Stimulated activated CD4-positive, alpha-beta T cell treated with anti-CD3 and anti-CD28 coated beads, Interleukin-4, amount 100 ng/mL, for 24 hours (primary cell): ENCODE data around the gene SMARCC2.

Source experiments
- DNase-seq: peaks from one replicate; pipeline ENCODE4 v3.0.0-alpha.2; 2020

The SMARCC2 gene

DNA sequence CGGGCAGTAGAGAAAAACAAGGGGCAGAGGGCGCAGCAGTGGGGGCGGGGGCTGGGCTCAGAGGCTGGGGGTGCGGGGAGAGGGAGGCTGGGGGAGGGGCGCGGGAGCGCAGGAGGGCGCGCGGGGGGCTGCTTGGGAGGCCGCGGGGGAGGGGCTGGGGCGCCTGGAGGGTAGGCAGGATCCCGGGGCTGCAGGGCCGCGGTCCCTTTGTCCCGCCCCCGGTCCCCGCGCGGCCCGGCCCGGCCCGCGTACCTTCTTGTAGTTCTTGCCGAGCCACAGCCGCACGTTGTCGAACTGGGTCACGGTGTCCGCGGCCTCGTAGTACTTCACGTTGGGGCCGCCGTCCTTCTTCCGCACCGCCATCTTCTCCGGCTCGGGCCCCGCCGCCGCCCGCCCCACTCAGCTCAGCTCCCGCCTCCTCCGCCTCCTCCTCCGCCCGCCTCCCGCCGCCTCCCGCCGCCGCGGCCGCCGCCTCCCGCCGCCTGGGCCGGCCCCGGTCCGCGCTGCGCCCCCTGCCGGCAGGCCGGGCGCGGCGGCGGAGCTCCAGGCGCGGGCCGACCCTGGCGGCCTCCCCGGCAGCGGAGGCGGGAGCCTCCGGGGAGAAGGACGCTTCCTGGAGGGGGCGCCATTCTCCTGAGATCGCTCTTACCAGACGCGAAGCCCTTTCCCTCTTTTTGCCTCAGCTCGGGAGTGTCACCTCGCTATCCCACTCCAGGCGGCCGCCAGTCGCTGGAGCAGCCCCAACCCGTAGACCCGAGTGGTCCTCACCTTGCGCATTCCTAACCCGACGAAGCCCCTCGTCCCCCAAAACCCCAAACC lies at the start of gene SMARCC2:
TSS of gene SMARCC2 (minus strand) at position 385 of the 819 bp plus-strand sequence. CDS start at position 363, 22 bp downstream.
- peak; percentile 87 for DNase-seq

DNA sequence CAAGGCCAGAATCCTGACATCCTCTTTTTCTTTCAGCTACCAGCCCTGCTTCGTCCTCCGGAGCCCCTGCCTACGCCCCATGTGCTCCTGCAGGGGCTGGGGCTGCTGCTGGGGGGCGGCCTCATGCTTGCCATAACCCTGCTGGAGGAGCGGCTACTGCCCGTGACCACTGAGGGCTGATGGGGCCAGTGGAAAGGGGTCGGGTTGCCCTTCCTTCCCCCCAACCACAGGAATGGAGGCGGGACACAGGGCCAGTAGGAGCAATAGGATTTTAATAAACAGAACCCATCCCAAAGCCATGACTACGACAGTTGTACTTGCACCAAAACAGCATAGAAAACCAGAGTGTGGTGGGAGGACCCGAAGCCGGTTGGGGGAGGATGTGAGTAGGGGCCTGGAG lies 48.3 kb upstream of the SMARCC2 start:
- no peak for DNase-seq

DNA sequence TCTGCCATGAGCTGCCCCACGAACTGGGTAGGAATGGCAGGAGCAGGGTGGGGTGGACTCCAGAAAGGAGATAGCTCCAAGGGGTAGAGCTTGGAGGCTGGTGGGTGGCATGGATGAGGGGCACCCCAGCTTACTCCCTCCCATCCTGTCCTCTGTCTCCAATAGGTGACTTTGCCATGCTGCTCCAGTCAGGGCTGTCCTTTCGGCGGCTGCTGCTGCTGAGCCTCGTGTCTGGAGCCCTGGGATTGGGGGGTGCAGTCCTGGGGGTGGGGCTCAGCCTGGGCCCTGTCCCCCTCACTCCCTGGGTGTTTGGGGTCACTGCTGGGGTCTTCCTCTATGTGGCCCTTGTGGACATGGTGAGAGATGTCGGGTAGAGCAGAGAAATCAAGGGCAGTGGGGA lies 47.7 kb upstream of the SMARCC2 start:
- DNase-seq: no peak

DNA sequence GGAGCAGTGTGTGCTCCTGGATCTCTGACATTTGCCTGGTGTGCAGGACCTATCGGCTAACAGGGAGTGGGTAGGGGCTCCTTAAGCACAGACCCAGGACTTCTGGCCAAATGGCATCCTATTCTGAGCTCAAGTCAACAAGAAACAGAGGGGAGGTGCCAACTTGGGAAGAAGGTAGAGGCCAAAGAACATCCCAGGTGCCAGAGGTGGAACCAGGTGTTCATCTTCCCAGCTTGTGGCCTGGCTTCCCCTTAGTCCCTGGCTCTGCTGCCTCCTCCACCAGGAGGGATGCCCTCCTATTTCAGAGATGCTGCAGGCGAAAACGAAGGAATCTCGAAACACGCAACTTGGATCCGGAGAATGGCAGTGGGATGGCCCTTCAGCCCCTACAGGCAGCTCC lies 46.8 kb upstream of the SMARCC2 start:
- DNase-seq: no peak

DNA sequence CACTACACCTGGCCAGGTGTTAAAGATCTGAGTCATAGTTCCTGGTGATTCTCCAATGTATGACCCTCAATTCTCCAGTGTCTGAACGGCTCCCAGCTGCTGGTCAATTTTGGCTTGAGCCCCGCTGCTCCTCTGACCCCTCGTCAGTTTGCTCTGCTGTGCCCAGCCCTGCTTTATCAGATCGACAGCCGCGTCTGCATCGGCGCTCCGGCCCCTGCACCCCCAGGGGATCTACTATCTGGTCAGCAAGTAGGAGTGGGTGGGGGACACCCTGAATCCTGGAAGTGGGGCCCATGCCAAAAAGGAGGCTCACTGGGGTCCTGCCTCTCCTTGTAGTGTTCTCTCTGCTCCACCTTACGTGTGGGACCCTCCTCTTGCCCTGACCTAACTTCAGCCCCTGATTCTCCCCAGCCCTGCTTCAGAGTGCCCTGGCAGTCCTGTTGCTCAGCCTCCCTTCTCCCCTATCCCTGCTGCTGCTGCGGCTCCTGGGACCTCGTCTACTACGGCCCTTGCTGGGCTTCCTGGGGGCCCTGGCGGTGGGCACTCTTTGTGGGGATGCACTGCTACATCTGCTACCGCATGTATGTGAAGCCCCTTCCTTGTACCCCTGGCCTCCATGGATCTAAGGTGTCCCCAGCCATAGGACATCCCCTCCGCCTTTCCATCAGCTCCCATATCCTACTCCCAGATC lies 45.6 kb upstream of the SMARCC2 start:
- DNase-seq: no peak

DNA sequence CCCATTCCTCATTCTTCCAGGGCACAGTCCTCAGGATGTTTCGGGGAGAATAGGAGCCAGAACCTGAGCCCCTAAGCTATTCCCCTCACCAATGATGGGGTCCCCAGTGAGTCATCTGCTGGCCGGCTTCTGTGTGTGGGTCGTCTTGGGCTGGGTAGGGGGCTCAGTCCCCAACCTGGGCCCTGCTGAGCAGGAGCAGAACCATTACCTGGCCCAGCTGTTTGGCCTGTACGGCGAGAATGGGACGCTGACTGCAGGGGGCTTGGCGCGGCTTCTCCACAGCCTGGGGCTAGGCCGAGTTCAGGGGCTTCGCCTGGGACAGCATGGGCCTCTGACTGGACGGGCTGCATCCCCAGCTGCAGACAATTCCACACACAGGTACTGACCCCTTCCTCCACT lies 41.9 kb upstream of the SMARCC2 start:
- no peak for DNase-seq

DNA sequence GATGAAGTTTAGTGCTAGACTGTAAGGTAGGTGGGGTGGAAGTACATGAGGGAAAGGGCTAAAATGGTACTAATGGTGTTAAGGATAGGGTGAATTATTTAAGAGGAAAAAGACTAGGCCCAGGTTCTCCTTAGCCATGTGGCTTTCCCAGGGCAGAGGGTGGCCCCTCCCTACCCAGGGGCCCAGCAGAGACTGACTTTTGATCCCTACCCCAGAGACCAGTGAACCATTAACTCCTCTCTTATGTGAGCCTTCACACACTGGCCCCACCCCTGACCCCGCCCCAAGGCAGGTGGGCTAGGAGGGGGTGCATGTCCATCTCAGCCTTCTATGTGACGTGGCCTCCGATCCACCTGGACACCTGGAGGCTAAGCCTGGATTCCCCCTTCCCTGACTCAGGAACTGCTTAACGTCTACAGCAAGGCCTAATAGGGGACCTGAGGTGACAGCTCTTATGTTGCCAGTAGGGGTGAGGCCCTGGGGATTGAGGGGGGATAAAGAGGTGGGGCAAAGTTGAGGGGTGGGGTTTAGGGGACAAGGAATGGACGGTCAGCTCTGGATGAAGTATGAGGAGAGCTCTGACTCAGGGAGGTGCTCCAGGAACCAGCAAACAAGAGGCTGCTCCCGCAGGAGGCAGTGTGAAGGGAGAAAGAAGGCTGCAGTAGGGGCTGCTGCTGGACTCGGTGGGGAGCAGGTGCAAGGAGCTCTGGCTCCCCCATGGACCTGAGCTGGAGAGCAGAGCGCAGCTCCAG lies 41.3 kb upstream of the SMARCC2 start:
- DNase-seq: no peak

DNA sequence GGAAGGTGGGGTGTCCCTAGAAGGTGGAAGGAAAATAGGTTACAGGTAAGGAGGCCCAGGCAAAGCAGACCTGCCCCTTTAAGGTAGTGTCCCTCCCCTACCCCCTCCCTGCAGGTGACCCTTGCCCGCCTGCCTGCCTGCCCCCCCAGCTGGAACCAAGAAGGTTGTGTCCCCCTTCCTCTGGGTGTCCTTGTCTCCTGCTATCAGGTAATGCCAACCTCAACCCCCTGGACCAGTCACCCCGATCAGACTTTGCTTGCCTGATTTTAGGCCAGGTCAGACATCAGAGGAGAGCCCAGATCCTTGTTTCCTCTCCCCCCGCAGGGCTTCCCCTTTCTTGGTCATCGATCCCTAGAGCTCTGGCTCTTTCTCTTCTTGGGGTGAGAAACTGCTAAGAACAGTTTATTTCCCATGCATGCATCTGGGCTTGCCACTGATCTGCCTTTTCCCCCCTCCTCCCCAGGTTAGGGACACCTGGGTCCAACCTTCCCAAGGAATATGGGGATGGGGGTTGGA lies 40.7 kb upstream of the SMARCC2 start, which contains the start of gene SLC39A5:
TSS of gene SLC39A5 (plus strand) at position 136 of the 516 bp plus-strand sequence. CDS start 1,224 bp downstream, outside the sequence.
- DNase-seq: no peak

DNA sequence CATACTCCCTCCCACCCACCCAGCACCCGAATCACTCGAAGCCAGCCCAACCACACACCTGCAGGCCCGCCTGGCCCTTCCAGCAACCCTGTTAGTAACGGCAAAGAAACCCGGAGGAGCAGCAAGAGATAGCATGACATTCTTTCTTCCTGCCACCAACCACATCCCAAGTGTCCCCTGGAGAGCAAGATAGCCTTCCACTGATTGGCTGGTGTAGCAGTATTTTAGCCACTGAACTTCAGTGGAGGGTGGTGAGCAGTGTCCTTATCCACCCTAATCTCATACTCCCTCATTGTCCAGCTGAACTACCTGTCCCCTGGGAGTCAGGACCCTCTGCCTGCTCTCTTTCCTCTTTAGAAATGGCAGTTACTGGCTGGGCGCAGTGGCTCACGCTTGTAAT lies 39.8 kb upstream of the SMARCC2 start:
- DNase-seq: no peak

DNA sequence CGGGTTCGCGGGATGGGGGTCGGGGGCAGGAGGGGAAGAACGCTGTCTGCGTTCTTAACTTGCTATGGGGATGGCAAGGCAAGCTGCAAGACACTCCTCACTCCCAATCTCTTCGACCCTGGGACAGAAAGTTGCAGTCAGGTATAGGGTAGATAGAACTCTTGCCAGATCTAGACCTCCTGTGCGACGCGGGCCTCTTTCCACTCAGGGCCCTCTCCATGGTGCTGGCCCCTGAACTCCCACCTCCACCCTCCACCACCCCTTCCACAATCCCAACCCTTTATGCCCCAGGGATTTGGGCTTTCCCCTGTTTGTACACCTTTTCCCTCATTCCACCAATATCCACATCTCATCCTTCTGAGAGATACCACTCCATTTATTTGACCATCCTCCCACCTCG lies 35.7 kb upstream of the SMARCC2 start:
- DNase-seq: no peak

DNA sequence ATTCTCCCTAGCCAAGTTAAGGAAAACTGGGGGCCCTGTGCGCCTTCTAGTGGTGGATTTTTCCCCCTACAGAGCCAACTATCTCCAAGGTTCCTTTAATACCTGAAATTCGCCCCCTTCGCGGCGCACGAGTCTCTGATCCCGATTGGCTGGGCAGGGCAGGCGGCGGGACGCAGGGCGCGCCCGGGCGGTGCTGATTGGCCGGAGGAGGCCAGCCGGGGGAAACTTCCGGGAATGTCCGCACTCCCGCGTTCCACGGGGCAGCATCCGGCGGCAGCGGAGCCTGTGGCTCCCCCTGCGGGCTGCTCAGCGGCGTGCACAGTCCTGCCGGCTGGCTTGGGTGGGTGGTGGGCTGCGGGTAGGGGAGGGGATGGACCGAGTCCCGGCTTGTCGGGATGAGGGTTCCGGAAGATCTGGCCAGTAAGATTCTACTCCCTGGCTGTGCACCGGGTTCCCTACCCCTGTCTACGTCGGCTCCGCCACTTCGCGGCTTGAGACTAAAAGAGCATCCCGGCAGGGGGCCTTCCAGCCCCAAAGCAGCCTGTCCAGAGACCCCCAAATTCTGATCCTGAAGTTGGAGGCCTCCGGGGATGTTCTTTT lies 34.9 kb upstream of the SMARCC2 start, which contains the start of gene NABP2:
TSS of gene NABP2 (plus strand) at position 241 of the 600 bp plus-strand sequence. CDS start 515 bp downstream, outside the sequence.
- peak; percentile 97 for DNase-seq

DNA sequence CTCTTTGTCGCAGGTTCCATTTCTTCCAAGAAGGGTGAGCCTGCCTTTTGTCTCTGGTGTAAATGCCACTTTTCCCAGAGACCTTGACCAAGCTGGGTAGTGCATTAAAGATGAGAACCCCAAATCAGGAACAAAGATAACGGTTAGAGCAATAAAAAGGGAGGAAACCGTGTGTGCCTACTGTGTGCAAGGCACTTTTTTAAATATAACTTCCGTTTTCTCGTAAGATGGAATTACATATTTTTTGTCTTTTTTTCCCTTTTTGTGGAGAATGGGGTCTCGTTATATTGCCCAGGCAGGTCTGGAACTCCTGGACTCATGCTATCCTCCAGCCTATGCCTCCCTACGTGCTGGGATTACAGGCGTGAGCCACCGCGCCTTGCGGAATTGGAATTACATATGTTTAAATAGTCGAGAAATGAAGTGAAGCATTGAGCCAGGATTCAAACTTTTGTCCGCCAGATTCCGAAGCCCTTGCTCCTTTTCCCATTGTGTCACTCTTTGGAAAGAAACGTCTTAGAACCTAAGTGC lies 34.4 kb upstream of the SMARCC2 start:
- no peak for DNase-seq

DNA sequence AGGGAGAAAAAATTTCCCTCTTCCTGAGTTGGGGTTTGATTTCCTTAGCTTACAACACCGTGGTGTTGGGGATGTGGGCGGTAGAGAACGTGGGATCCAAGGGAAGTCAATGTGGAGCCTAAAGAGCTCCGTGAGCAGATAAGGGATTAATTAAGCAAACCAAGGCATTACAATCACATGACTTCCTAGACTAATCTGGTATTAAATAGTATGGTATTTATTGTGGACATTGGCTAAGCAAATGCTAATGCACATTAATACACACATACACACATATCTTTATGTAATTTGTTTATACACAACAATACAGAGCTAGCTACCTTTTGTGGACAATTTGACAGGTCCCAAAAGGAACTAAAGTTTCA lies 33.2 kb upstream of the SMARCC2 start:
- DNase-seq: no peak

DNA sequence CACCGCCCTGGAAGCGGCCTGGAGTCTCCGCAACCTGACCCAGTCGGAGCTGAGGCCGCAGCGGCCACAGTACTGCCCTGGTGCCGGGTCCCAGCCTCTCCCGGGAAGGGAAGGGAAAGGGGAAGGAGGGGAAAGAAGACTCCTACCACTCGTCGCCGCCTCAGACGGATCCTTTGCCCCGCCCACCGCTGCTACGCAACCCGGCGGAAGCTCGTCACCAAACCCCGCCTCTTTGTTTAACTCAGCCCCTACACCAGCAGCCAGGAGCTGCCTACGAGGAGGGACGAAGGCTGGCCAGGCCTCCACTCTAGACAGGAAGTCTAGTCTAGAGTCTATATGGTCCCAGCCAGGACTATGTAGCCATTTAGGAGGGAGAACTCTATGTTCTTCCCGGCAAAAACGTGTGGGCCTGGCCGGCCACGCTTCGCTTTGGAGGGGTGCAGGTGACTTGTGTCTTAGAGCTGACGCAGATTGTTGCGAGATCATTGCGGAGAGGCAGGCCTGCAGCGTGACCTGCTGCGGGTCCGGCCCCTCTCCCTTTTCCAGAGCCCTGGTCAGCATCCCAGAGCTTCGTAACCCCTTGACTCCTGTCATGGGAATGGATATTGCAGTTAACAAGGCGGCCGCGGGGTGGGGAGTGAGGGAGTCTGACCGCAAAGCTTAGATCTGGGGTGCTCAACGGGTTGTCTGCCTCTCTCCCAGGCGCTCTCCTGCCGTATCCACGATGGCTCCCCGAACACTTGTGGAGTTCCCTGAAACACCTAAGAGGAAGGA lies 32.7 kb upstream of the SMARCC2 start, which contains the start of gene RNF41:
TSS of gene RNF41 (minus strand) at position 166 of the 774 bp plus-strand sequence. CDS start 7,875 bp downstream, outside the sequence.
- peak; percentile 94 for DNase-seq

DNA sequence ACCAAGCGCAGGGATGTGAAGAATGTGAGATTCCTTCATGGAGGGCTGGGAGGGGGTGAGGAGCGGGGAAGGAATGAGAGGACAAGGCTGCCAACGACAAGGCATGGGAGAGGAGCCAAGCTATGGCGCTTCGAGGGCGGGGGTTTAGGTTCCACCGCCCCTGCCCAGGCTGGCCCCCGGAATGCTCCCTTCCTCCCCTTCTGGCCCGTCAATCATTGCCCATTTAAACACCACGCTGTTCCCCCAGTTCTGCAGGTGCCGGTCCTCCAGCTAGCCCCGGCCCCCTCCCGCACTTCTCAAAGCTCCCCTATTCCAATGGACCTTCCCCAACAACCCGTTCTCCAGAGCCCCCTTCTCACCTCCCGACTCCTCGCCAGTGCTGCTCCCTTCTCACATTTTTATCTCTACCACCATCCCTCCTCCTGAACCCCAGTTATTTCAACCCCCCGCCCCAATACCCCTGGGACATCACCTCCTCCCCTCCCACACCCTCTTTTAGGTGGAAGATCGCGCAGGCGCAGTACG lies 32.0 kb upstream of the SMARCC2 start:
- DNase-seq: no peak

DNA sequence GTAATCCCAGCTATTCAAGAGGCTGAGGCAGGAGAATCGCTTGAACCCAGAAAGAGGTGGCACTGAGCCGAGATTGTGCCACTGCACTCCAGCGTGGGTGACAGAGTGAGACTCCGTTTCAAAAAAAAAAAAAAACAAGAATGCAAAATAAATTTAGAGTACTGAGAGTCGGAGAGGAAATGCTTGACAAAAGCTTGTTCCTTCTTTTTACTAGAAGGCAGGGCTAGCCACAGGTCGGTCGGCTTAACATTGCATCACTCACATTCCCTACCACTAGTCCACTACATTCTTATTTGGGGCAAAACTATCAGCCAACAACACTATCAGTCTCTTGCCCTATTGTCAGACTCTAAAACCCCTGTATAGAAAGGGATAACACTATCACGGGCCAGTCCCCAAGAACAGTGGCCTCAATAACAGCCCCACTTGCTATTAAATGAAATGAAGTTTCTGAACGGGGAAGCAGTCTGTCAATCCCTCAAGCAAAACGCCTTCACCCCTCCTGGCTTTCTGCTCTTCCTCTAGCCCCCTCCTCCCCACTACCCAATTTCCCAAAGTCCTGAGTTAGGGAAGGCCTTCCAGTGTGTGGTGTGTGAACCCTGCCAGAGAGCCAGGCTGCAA lies 31.4 kb upstream of the SMARCC2 start:
- DNase-seq: no peak

DNA sequence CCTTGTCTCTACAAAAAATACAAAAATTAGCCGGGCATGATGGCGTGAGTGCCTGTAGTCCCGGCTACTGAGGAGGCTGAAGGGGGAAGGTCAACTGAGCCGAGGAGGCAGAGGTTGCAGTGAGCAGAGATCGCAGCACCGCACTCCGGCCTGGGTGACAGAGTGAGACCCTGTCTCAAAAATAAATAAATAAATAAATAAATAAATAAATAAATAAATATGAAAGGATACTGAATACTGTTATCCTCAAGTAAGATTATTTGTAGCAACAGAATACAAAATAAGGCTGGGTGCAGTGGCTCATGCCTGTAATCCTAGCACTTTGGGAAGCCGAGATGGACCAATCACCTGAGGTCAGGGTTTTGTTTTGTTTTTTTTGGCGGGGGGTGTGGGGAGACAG lies 30.6 kb upstream of the SMARCC2 start:
- no peak for DNase-seq

DNA sequence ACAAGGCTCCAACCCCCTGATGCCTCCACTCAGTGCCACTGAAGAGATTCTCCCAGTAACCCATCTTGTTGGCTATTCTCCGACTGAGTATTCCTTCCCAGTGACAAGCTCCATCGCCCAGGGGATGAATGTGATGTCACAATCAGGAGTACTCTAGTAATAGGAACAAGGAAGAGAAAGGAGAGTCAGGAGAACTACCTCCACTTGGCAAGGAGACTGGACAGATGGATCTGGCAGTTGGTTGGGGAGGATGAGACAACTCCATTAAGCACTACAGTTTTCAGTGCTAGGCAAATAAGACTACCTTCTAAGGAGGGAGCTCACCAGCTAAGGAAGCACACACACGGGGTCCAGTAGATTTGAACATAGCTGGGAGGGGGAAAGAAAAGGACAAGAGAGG lies 27.2 kb upstream of the SMARCC2 start:
- DNase-seq: no peak

DNA sequence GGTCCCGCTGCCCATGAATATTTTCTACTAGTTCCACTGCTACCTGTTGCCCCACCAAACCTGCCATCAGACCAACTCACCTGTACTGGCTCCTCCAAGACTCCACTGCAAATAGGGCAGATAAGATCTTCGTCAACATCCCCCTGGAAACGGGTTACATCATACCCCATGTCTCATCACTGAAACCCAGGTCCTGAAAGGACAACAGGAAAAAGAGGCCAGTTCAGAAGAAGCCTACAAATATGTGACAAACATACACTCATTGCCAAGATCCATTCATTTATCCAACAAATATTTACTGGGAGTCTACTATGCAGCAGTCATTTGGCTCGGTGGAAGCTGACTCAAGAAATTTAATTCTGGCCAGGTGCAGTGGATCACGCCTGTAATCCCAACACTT lies 24.6 kb upstream of the SMARCC2 start:
- DNase-seq: no peak

DNA sequence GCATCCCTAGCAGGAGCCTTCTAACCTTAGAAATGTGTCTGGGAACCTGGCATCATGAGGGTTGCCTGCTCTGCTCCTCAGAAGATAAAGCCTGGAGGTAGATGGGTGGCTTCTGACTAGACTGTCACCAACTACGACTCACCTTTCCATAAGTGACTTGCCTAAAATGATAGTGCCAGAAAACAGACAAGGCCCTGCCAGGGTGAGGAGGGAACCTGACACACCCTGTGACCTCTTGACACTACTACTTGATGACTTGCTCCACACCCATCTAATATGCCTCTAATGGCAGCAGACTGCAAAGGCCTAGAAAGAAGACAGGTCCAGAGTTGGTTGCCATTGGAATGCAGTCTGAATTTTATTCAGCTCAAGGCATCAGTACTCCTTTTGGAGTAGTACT lies 23.1 kb upstream of the SMARCC2 start:
- no peak for DNase-seq

DNA sequence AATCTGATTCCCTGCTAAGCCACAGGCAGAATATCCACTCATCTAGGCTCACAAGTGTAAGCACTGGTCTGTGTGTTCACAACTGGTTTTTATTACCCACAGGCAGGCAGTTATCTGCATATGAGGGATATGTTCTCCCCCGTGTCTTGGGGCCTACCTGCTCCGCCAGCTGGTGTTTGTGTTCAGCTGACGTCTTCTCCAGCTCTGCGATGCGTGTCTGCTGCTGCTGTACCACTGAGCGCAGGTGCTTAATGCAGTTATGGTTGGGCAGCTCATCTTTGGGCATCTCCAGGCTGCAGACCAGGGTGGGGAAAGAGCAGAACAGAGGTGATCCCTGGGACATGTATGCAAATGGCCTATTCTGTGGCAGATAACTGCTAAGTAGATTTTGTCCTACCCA lies 18.7 kb upstream of the SMARCC2 start:
- DNase-seq: no peak
